Activated CD4-positive, alpha-beta T cell treated with anti-CD3 and anti-CD28 coated beads, Interleukin-2, amount 50 U/mL, for 24 hours (primary cell): ENCODE data around the gene TMEM178B.
"Not testable (repeated sequence)": the region's sequence is repeated elsewhere in the genome, so short reads cannot be mapped to it uniquely, and the experiment has no call there.

Source experiments
- DNase-seq, 2 donors: peaks; one replicate each; pipeline ENCODE4 v3.0.0-alpha.2; 2020; ENCODE audit warnings: low read depth in 1 of 2, low spot score in 1 of 2

Gene TMEM178B

GRCh38 chr7:141074162-141074991 lies 513 bp downstream of the TMEM178B start:
- no peak for DNase-seq

DNA sequence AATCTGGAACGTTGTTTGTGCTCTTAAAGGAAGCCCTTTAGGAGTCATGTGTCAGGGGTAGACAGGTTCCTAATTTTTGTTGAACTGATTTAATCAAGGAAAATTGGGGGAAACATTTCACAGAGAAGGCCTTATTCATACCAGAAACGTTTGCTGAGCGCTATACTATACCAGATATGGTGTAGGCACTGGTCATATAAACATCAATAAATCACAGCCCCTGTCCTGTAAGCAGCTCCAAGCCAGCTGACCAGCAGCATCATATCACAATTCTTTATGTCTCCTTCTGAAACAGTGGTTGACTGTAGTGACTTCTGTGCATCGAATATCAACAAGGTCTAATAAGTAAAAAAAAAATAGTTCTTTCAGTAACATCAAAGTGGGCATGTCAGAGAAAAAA lies 1.1 kb downstream of the TMEM178B start:
- no peak for DNase-seq

DNA sequence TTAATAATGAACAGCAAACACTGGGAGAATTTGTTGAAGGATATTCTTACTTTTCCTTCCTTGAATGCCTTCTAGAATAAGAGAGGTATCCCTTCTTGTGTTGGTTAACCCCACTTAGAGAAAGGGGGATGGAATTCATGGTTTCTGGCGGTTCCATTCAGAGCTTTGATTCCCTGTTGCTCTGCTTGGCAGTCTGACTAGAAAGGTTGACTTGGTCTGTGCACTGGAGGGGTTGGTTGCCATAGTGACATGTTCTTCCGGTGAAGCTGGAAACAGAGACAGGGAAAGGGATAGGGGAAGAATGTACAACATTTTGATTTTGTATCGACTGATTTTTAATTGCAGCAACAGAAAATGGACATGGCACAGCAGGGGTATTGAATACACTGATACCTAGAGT lies 2.5 kb downstream of the TMEM178B start:
- DNase-seq = no peak

DNA sequence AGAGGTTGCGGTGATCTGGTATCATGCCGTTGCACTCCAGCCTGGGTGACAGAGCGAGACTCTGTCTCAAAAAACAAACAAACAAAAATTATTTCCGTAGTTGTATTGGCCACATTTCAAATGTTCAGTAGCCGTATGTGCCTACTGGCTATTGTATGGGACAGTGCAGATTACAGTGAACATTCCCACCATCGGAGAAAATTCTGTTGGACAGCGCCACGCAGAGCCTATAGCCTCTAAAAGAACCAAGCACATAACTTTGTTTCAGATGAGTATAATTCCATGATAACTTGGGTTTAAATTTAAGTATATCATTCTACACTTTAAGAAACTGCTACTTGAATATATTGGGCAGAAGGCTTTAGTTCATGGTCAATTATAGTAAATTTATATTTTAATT lies 5.4 kb downstream of the TMEM178B start:
- DNase-seq = no peak

- not testable (repeated sequence) for DNase-seq
Observed at GRCh38 chr7:141089490-141089889, 15.6 kb downstream of the TMEM178B start.

GRCh38 chr7:141094336-141095070 lies 20.6 kb downstream of the TMEM178B start:
- no peak for DNase-seq

GRCh38 chr7:141097430-141097829 lies 23.6 kb downstream of the TMEM178B start:
- no peak for DNase-seq

- no peak for DNase-seq
Observed at GRCh38 chr7:141102436-141102835, 28.6 kb downstream of the TMEM178B start.

GRCh38 chr7:141103847-141104429 lies 30.1 kb downstream of the TMEM178B start:
- DNase-seq = no peak

- DNase-seq = no peak
Observed at GRCh38 chr7:141113131-141113530, 39.3 kb downstream of the TMEM178B start.

- no peak for DNase-seq
Observed at GRCh38 chr7:141114029-141114664, 40.3 kb downstream of the TMEM178B start.

DNA sequence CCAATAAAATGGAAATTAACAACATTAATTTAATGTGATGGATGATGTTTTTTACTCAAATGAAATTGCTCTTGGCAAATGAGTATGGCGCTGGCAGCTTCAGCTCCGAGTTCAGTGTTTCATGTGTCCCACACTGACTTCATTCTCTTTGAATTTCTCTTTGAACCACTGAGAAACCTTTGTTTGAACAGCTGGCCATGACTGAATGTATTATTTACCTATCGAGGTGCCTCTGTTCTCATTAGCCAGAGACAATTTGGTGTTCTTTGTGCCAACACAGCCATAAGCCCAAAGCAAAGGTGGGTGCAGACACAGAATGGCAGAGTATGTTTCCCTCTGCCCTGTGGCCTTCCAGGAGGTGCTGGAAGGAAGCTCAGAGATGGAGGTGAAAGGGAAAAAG lies 42.1 kb downstream of the TMEM178B start:
- DNase-seq = no peak

- DNase-seq = not testable (repeated sequence)
Observed at GRCh38 chr7:141116661-141117060, 42.8 kb downstream of the TMEM178B start.

DNA sequence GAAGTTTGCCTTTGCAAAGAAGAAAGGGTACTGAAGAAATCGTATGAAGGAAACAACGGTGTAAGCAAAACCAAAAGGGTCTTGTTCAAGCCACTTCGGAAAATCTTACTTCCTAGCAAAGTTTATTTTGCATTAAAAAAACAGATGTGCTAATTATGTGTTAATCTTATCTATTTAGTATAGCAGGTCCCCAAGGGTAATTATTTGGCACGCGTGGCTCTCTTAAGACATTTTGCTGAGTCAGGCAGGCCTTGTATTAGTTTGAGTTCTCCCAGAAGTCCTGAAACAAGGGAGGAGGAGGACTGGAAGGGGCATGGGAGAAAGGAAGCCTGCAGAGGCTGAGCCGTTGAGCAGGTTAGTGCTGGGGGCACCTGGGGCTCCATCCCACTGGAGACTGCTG lies 44.9 kb downstream of the TMEM178B start:
- DNase-seq = no peak

- DNase-seq = no peak
Observed at GRCh38 chr7:141119187-141119586, 45.3 kb downstream of the TMEM178B start.

- no peak for DNase-seq
Observed at GRCh38 chr7:141122736-141123135, 48.9 kb downstream of the TMEM178B start.

DNA sequence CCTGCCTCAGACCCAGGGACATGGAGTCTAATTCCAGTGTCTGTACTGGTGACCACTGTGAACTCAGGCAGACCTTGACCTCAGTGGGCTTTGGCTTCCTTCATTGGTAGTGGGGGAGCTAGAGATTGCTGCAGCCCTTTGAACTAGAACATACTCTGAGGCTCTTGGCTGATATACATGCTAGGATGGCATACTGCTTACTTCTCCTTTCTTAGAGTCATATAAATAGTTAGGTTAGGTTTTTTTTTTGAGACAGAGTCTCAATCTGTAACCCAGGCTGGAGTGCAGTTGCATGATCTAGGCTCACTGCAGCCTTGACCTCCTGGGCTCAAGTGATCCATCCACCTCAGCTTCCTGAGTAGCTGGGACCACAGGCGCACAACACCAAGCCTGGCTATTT lies 49.7 kb downstream of the TMEM178B start:
- DNase-seq = no peak

GRCh38 chr7:141126107-141126506 lies 52.2 kb downstream of the TMEM178B start:
- DNase-seq = no peak

DNA sequence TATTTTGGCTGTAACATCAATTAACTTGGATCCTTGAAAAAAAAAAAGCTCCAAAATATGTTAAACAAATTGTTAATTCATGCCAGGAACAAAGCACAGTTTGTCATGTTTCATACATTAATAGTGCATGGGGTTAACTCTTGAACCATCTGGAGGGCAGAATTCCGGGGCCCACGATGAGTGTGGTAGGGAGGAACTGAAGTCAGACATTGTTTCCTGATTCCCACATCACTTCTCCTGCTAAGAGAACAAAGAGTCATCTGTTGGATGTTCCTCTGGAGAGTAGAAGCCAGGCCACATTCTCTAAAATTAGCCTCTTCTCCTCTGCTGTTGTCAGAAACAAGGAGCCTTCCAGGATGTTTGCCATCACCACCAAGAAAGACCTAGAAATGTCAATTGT lies 54.6 kb downstream of the TMEM178B start:
- DNase-seq = no peak

GRCh38 chr7:141128931-141129330 lies 55.1 kb downstream of the TMEM178B start:
- no peak for DNase-seq

- no peak for DNase-seq
Observed at GRCh38 chr7:141132671-141133070, 58.8 kb downstream of the TMEM178B start.

- DNase-seq = no peak
Observed at GRCh38 chr7:141133646-141134045, 59.8 kb downstream of the TMEM178B start.
